ENCODE measurements around the gene SMC1B.

DNA sequence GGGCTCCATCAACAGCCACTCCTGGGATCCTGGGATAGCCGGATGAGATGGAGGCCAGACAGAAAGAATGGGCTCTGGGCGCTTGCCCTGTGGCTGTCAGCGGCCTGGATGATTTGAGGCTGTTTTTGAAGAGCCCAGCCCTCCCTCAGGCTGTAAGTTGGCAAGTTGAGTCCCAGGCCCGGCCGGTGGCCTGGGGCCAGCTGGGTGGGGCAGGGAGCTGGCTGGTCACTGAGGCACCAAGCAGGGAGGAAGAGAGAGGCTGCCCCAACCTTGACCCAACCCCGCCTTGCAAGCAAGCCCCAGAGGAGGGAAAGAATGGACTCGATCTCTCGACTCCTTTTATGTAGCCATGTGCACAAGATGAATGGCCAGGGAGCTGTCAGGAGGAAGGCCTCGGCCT, 35.0 kb upstream of the SMC1B start:
- TF ChIP-seq, protein P1, sequence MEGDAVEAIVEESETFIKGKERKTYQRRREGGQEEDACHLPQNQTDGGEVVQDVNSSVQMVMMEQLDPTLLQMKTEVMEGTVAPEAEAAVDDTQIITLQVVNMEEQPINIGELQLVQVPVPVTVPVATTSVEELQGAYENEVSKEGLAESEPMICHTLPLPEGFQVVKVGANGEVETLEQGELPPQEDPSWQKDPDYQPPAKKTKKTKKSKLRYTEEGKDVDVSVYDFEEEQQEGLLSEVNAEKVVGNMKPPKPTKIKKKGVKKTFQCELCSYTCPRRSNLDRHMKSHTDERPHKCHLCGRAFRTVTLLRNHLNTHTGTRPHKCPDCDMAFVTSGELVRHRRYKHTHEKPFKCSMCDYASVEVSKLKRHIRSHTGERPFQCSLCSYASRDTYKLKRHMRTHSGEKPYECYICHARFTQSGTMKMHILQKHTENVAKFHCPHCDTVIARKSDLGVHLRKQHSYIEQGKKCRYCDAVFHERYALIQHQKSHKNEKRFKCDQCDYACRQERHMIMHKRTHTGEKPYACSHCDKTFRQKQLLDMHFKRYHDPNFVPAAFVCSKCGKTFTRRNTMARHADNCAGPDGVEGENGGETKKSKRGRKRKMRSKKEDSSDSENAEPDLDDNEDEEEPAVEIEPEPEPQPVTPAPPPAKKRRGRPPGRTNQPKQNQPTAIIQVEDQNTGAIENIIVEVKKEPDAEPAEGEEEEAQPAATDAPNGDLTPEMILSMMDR (IDR thresholded peaks at IDR 0.05; ENCODE audit: poor library complexity), result no peak
- TF ChIP-seq EZH2 (IDR thresholded peaks at IDR 0.05; ENCODE audit: borderline replicate concordance) (no peak), EZH2phosphoT487 (IDR thresholded peaks at IDR 0.05; ENCODE audit: low read depth, severe bottlenecking, unreplicated experiment) (no peak)

Data from hepatocyte (in vitro differentiated cells).